SJCRH30 (cell line): ENCODE data around the gene TRMT2A. TPM values are rescaled to one million over a fixed set of nuclear protein-coding genes. Genes with fewer than 3 reads are reported as not detected.

Experiments used
- DNase-seq, 2 experiments: peaks; one replicate each; pipeline ENCODE4 v3.0.0-alpha.2; 2015 to 2020
- H3K27ac ChIP-seq: fragments of 250-450 bp; sonication (Bioruptor Pico); 2 replicates; pipeline ENCODE4 v1.5.1; 2020; ENCODE audit warnings: mild to moderate bottlenecking, moderate library complexity
- H3K27me3 ChIP-seq: fragments of 250-450 bp; sonication (Bioruptor Pico); 2 replicates; pipeline ENCODE4 v1.5.1; 2020; ENCODE audit warnings: mild to moderate bottlenecking, moderate library complexity
- H3K36me3 ChIP-seq: fragments of 250-450 bp; sonication (Bioruptor Pico); 2 replicates; pipeline ENCODE4 v1.5.1; 2020; ENCODE audit warnings: mild to moderate bottlenecking, moderate library complexity
- H3K4me1 ChIP-seq: fragments of 250-450 bp; sonication (Bioruptor Pico); 2 replicates; pipeline ENCODE4 v1.5.1; 2020; ENCODE audit warnings: mild to moderate bottlenecking, moderate library complexity
- H3K4me3 ChIP-seq: fragments of 250-450 bp; sonication (Bioruptor Pico); 2 replicates; pipeline ENCODE4 v1.5.1; 2020; ENCODE audit warnings: mild to moderate bottlenecking, moderate library complexity
- H3K9me3 ChIP-seq: fragments of 250-450 bp; sonication (Bioruptor Pico); replicated peaks from 2 replicates; pipeline ENCODE4 v1.5.1; 2020; ENCODE audit warnings: mild to moderate bottlenecking, moderate library complexity
- total RNA-seq: library from RNA; depleted of rRNA; stranded (reverse); fragments of >200 nt; shearing (Covaris generic); gene quantifications from 2 replicates; pipeline ENCODE4 v1.2.3, GENCODE V29; 2014

TRMT2A gene
- total RNA-seq, 1 experiment from 2014 or later = 28.3 TPM

GRCh38 chr22:20124083-20124787 lies 7.2 kb upstream of the TRMT2A start:
- no peak overlapping the region for H3K4me3 ChIP-seq
- no peaks in the 10 kb centered on the region for H3K9me3 ChIP-seq
- peaks cover 2% of the 10 kb centered on the region; the same call in 1 of the 2 replicates for H3K4me1 ChIP-seq
- H3K36me3 ChIP-seq = peaks cover 66% of the 10 kb centered on the region
- no peak overlapping the region for H3K27ac ChIP-seq
- no peaks in the 10 kb centered on the region for H3K27me3 ChIP-seq
- no peak for DNase-seq

- Histone ChIP-seq H3K9me3 (no peaks in the 10 kb centered on the region), H3K4me1 (peaks cover 8% of the 10 kb centered on the region), H3K27ac (no peak overlapping the region), H3K27me3 (no peaks in the 10 kb centered on the region), H3K36me3 (peaks cover 73% of the 10 kb centered on the region), H3K4me3 (no peak overlapping the region)
- DNase-seq = no peak
Measured at GRCh38 chr22:20123366-20124082, 6.5 kb upstream of the TRMT2A start.

- no peak for DNase-seq
- no peaks in the 10 kb centered on the region for H3K27me3 ChIP-seq
- no peak overlapping the region for H3K27ac ChIP-seq
- no peak overlapping the region for H3K4me3 ChIP-seq
- H3K9me3 ChIP-seq = no peaks in the 10 kb centered on the region
- H3K4me1 ChIP-seq = peaks cover 8% of the 10 kb centered on the region
- H3K36me3 ChIP-seq = peaks cover 68% of the 10 kb centered on the region
Measured at GRCh38 chr22:20121856-20122415, 4.9 kb upstream of the TRMT2A start.

GRCh38 chr22:20118300-20119020 lies 1.4 kb upstream of the TRMT2A start:
- DNase-seq = no peak

GRCh38 chr22:20117633-20118299 lies 740 bp upstream of the TRMT2A start:
- Histone ChIP-seq H3K9me3 (no peaks in the 10 kb centered on the region), H3K4me1 (peaks cover 8% of the 10 kb centered on the region), H3K27ac (peak overlapping the region; percentile 86), H3K27me3 (no peaks in the 10 kb centered on the region), H3K4me3 (peak overlapping the region; percentile 84), H3K36me3 (peaks cover 47% of the 10 kb centered on the region)
- no peak for DNase-seq

More at GRCh38 chr22:20118300-20119020, 1.4 kb upstream of the TRMT2A start:
- Histone ChIP-seq H3K36me3 (peaks cover 47% of the 10 kb centered on the region), H3K4me1 (peaks cover 8% of the 10 kb centered on the region), H3K27me3 (no peaks in the 10 kb centered on the region), H3K4me3 (peak overlapping the region; percentile 84), H3K27ac (peak overlapping the region; percentile 86), H3K9me3 (no peaks in the 10 kb centered on the region)

- DNase-seq = no peak
- peaks cover 8% of the 10 kb centered on the region for H3K4me1 ChIP-seq
- H3K9me3 ChIP-seq = no peaks in the 10 kb centered on the region
- peak overlapping the region; percentile 84 for H3K4me3 ChIP-seq
- H3K27ac ChIP-seq = peak overlapping the region; percentile 49
- no peaks in the 10 kb centered on the region for H3K27me3 ChIP-seq
- H3K36me3 ChIP-seq = peaks cover 47% of the 10 kb centered on the region
Measured at GRCh38 chr22:20116376-20116950, 563 bp downstream of the TRMT2A start.

GRCh38 chr22:20115691-20116375 lies 1.2 kb downstream of the TRMT2A start, which contains the start of gene RANBP1:
Gene RANBP1 (plus strand): TSS chr22:20116104. CDS start chr22:20116185, 81 bp downstream.
- no peak for DNase-seq
- peaks cover 51% of the 10 kb centered on the region for H3K36me3 ChIP-seq
- peak within 1 kb of the TSS; percentile 49 for H3K27ac ChIP-seq
- H3K27me3 ChIP-seq = no peaks in the 10 kb centered on the region
- H3K9me3 ChIP-seq = no peaks in the 10 kb centered on the region
- peak within 1 kb of the TSS; percentile 84 for H3K4me3 ChIP-seq
- peaks cover 8% of the 10 kb centered on the region for H3K4me1 ChIP-seq

- Histone ChIP-seq H3K27me3 (no peaks in the 10 kb centered on the region), H3K4me3 (no peak overlapping the region), H3K27ac (no peak overlapping the region), H3K9me3 (no peaks in the 10 kb centered on the region), H3K4me1 (peaks cover 8% of the 10 kb centered on the region), H3K36me3 (peaks cover 51% of the 10 kb centered on the region)
- no peak for DNase-seq
Measured at GRCh38 chr22:20114506-20115475, 2.2 kb downstream of the TRMT2A start.

GRCh38 chr22:20113551-20114310 lies 3.3 kb downstream of the TRMT2A start:
- Histone ChIP-seq H3K9me3 (no peaks in the 10 kb centered on the region), H3K27ac (no peak overlapping the region), H3K4me3 (no peak overlapping the region), H3K27me3 (no peaks in the 10 kb centered on the region), H3K4me1 (peaks cover 2% of the 10 kb centered on the region; the same call in 1 of the 2 replicates), H3K36me3 (peaks cover 51% of the 10 kb centered on the region)
- no peak for DNase-seq

GRCh38 chr22:20112623-20113511 lies 4.2 kb downstream of the TRMT2A start:
- Histone ChIP-seq H3K4me3 (no peak overlapping the region), H3K36me3 (peaks cover 52% of the 10 kb centered on the region), H3K27me3 (no peaks in the 10 kb centered on the region), H3K9me3 (no peaks in the 10 kb centered on the region), H3K27ac (no peak overlapping the region), H3K4me1 (no peaks in the 10 kb centered on the region)
- DNase-seq = no peak
